ENCODE data around the gene APBB1IP. TPM values are rescaled to one million over a fixed set of nuclear protein-coding genes. Genes with fewer than 3 reads are reported as not detected.

The APBB1IP gene
- total and polyA plus RNA-seq, 2 donors from 2014 or later, result 4.1 to 20.5 TPM

DNA sequence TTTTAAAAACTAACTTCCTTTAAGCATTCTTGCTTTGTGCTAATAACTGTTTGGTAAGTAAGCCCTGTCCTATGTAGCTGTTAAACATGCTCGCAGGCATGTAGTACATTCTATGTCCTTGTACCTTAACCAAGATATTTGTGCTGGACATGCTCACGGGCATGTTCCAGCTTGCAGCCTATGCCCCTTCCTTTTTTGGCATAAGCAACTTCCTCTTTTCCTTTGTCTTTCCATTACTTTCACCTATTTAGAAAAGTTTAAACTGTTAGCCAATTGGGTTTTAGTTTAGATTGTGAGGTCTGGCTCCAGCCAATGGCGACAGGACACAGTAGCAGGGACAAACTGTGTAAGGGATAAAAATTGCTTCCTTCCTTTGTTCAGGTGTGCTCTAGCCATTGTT, 14.4 kb upstream of the APBB1IP start:
- Histone ChIP-seq H3K9ac (ENCODE audit: low read length in 3 of 3) (no peak overlapping the region), H3K9me3 (ENCODE audit: control insufficient read depth in 2 of 3, insufficient read depth in 1 of 3, low read length in 3 of 3) (no peaks in the 10 kb centered on the region), H3K27me3 (ENCODE audit: control insufficient read depth, insufficient read depth, low read length) (no peaks in the 10 kb centered on the region), H3K36me3 (ENCODE audit: control insufficient read depth in 2 of 3, insufficient read depth in 3 of 3, low read length in 3 of 3) (no peaks in the 10 kb centered on the region), H3K27ac (ENCODE audit: low read depth in 2 of 2, low read length in 2 of 2) (no peak overlapping the region), H3K4me3 (ENCODE audit: low read length in 3 of 3) (no peak overlapping the region), H3K4me1 (ENCODE audit: control insufficient read depth in 2 of 3, insufficient read depth in 2 of 3, low read depth in 1 of 3, low read length in 3 of 3) (no peaks in the 10 kb centered on the region)
- TF ChIP-seq, protein P1, sequence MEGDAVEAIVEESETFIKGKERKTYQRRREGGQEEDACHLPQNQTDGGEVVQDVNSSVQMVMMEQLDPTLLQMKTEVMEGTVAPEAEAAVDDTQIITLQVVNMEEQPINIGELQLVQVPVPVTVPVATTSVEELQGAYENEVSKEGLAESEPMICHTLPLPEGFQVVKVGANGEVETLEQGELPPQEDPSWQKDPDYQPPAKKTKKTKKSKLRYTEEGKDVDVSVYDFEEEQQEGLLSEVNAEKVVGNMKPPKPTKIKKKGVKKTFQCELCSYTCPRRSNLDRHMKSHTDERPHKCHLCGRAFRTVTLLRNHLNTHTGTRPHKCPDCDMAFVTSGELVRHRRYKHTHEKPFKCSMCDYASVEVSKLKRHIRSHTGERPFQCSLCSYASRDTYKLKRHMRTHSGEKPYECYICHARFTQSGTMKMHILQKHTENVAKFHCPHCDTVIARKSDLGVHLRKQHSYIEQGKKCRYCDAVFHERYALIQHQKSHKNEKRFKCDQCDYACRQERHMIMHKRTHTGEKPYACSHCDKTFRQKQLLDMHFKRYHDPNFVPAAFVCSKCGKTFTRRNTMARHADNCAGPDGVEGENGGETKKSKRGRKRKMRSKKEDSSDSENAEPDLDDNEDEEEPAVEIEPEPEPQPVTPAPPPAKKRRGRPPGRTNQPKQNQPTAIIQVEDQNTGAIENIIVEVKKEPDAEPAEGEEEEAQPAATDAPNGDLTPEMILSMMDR (IDR thresholded peaks at IDR 0.05; ENCODE audit: borderline replicate concordance, extremely low read depth, insufficient read depth), result no peak
- DNase-seq, result no peak
- intact Hi-C loops (cut with DNase I), result no loop called here
- FAIRE-seq, result no peak

DNA sequence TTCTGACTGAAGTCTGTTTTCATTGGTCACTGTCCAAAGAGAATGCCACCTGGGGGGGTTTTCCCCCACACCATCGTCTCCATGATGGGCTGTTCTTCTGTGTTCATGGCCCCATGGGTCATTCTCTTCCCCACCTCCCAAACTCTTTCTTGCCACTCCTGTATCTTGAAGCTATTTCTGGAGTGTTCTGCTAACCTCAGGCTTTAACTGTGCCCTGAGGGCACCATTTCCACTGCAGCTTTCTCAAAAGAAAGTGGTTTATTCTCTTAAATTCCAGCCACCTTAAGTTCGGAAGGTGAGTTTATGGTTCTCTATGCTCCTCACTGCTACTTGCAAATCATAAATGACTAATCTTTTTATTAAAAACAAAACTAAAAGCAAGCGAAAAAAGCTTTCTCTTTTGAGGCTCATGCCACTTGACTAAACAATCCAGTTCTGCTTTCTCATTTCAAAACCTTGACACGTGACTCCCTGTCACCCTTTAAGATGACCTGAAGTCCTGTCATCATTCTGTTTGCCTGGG, 7.4 kb upstream of the APBB1IP start:
- peak in 1 of 5 donors; percentile 5 for DNase-seq
- no peaks in the 10 kb centered on the region for H3K9me3 ChIP-seq (ENCODE audit: control insufficient read depth in 2 of 3, insufficient read depth in 1 of 3, low read length in 3 of 3)
- no peak overlapping the region for H3K4me3 ChIP-seq (ENCODE audit: low read length in 3 of 3)
- no peaks in the 10 kb centered on the region for H3K27me3 ChIP-seq (ENCODE audit: control insufficient read depth, insufficient read depth, low read length)
- intact Hi-C loops (cut with DNase I), result no loop called here
- TF ChIP-seq, protein P1 (IDR thresholded peaks at IDR 0.05; ENCODE audit: borderline replicate concordance, extremely low read depth, insufficient read depth), result no peak
- no peaks in the 10 kb centered on the region for H3K36me3 ChIP-seq (ENCODE audit: control insufficient read depth in 2 of 3, insufficient read depth in 3 of 3, low read length in 3 of 3)
- H3K9ac ChIP-seq (ENCODE audit: low read length in 3 of 3), result no peak overlapping the region
- peak; percentile 15 for FAIRE-seq
- no peak overlapping the region for H3K27ac ChIP-seq (ENCODE audit: low read depth in 2 of 2, low read length in 2 of 2)
- no peaks in the 10 kb centered on the region for H3K4me1 ChIP-seq (ENCODE audit: control insufficient read depth in 2 of 3, insufficient read depth in 2 of 3, low read depth in 1 of 3, low read length in 3 of 3)

DNA sequence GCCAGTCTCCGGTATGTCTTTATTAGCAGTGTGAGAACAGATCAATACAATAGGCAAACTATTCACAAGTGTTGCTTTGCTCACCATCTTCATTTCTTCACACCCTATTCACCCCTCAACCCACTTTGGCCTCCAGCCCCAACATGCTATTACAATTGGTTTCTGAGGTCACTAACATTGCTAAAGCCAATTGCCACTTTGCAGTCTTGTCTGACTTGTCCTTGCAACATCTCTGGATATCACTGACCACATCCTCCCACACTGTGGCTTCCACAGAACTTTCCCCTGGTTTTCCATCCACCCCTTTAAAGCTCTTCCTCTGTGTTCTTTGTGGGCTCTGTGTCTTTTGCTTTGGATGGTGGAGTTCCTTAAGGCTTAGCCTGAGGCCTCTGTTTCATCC, 5.2 kb upstream of the APBB1IP start:
- Histone ChIP-seq H3K9me3 (ENCODE audit: control insufficient read depth in 2 of 3, insufficient read depth in 1 of 3, low read length in 3 of 3) (no peaks in the 10 kb centered on the region), H3K9ac (ENCODE audit: low read length in 3 of 3) (no peak overlapping the region), H3K4me1 (ENCODE audit: control insufficient read depth in 2 of 3, insufficient read depth in 2 of 3, low read depth in 1 of 3, low read length in 3 of 3) (no peaks in the 10 kb centered on the region), H3K27ac (ENCODE audit: low read depth in 2 of 2, low read length in 2 of 2) (no peak overlapping the region), H3K4me3 (ENCODE audit: low read length in 3 of 3) (no peak overlapping the region), H3K27me3 (ENCODE audit: control insufficient read depth, insufficient read depth, low read length) (no peaks in the 10 kb centered on the region), H3K36me3 (ENCODE audit: control insufficient read depth in 2 of 3, insufficient read depth in 3 of 3, low read length in 3 of 3) (no peaks in the 10 kb centered on the region)
- FAIRE-seq, result no peak
- TF ChIP-seq, protein P1 (IDR thresholded peaks at IDR 0.05; ENCODE audit: borderline replicate concordance, extremely low read depth, insufficient read depth), result no peak
- intact Hi-C loops (cut with DNase I), result no loop called here
- no peak for DNase-seq

DNA sequence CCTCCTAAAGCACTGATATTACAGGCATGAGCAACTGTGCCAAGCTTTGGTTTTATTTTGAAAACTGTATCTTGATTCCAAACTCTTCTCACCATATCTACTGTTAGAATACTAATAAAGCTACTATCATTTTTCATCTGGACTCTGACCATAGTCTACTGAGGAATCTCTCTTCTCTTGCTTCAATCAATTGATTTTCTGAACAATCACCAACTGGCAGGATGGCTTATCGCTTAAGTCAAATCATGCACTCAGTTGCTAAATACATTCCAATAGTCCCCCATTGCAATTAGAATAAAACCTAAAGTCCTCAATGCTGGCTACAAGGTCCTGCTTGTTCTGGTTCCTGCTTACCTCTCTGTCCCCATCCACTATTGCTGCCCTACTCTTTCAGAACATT, 2.3 kb upstream of the APBB1IP start:
- no peak overlapping the region for H3K27ac ChIP-seq (ENCODE audit: low read depth in 2 of 2, low read length in 2 of 2)
- TF ChIP-seq, protein P1 (IDR thresholded peaks at IDR 0.05; ENCODE audit: borderline replicate concordance, extremely low read depth, insufficient read depth), result no peak
- H3K27me3 ChIP-seq (ENCODE audit: control insufficient read depth, insufficient read depth, low read length), result no peaks in the 10 kb centered on the region
- H3K4me1 ChIP-seq (ENCODE audit: control insufficient read depth in 2 of 3, insufficient read depth in 2 of 3, low read depth in 1 of 3, low read length in 3 of 3), result no peaks in the 10 kb centered on the region
- H3K4me3 ChIP-seq (ENCODE audit: low read length in 3 of 3), result no peak overlapping the region
- intact Hi-C loops (cut with DNase I), result no loop called here
- FAIRE-seq, result no peak
- DNase-seq, result no peak
- H3K9ac ChIP-seq (ENCODE audit: low read length in 3 of 3), result no peak overlapping the region
- no peaks in the 10 kb centered on the region for H3K9me3 ChIP-seq (ENCODE audit: control insufficient read depth in 2 of 3, insufficient read depth in 1 of 3, low read length in 3 of 3)
- H3K36me3 ChIP-seq (ENCODE audit: control insufficient read depth in 2 of 3, insufficient read depth in 3 of 3, low read length in 3 of 3), result no peaks in the 10 kb centered on the region
